Tibial nerve (tissue), 4 donors: ENCODE data around the gene NFIB. TPM values are rescaled to one million over a fixed set of nuclear protein-coding genes. Genes with fewer than 3 reads are reported as not detected.

Source experiments
- DNase-seq, 2 donors: peaks; one replicate each; pipeline ENCODE4 v3.0.0-alpha.2; 2019; ENCODE audit warnings: low spot score in 2 of 2
- H3K27ac ChIP-seq, 4 donors: fragments of 200-600 bp; sonication (generic) in 3 of 4; one replicate each; pipeline ENCODE4 v1.5.1; 2017 to 2019; ENCODE audit warnings: mild to moderate bottlenecking in 1 of 4
- H3K27me3 ChIP-seq, 2 donors: fragments of 200-600 bp; sonication (generic) in 1 of 2; one replicate each; pipeline versions ENCODE4 v1.5.1 to v1.6.0; 2017 to 2019
- H3K36me3 ChIP-seq, 3 donors: fragments of 200-600 bp; sonication (generic); one replicate each; pipeline ENCODE4 v1.5.1; 2018 to 2019
- H3K4me1 ChIP-seq, 4 donors: fragments of 200-600 bp; sonication (generic) in 3 of 4; one replicate each; pipeline ENCODE4 v1.5.1; 2017 to 2019
- H3K4me3 ChIP-seq, 4 donors: fragments of 200-600 bp; sonication (generic) in 3 of 4; one replicate each; pipeline ENCODE4 v1.5.1; 2017 to 2019; ENCODE audit warnings: mild to moderate bottlenecking in 1 of 4, moderate library complexity in 1 of 4
- H3K9me3 ChIP-seq, 4 donors: fragments of 200-600 bp; sonication (generic) in 3 of 4; one replicate each; pipeline ENCODE4 v1.5.1; 2017 to 2019
- CTCF ChIP-seq, 5 experiments: fragments of 200-600 bp in 3 of 5; fragments of 450-650 bp in 2 of 5; sonication (generic) in 3 of 5; IDR thresholded peaks; one replicate each; pipeline ENCODE4 v1.5.1; 2016 to 2019; ENCODE audit warnings: antibody characterized with exemption in 5 of 5, mild to moderate bottlenecking in 3 of 5, moderate library complexity in 2 of 5
- EP300 ChIP-seq, 2 donors: sonication (generic); formaldehyde crosslinking; IDR thresholded peaks; one replicate each; pipeline ENCODE4 v1.6.1; 2017; ENCODE audit warnings: antibody characterized with exemption in 2 of 2, mild to moderate bottlenecking in 1 of 2
- POLR2A ChIP-seq, 2 donors: fragments of 450-650 bp; IDR thresholded peaks; one replicate each; pipeline ENCODE4 v1.6.1; 2017; ENCODE audit warnings: antibody characterized with exemption in 2 of 2, mild to moderate bottlenecking in 2 of 2, moderate library complexity in 2 of 2
- WGBS, 2 donors: methylation state at CpG; one replicate each; pipeline ENCODE4 v1.1.5; 2018; 5-methylcytosine and 5-hydroxymethylcytosine counted together
- total RNA-seq, 4 donors: library from RNA; depleted of rRNA; stranded (reverse); fragments of >200 nt; gene quantifications; one replicate each; pipeline ENCODE4 v1.1.0, GENCODE V29; 2016

The NFIB gene
- total RNA-seq, 4 donors from 2014 or later = 52.1 to 125 (median 78.1) TPM

- TF ChIP-seq CTCF (IDR thresholded peaks at IDR 0.05) = no peak
- no peak for TF ChIP-seq POLR2A (IDR thresholded peaks at IDR 0.05)
- no peak for TF ChIP-seq EP300 (IDR thresholded peaks at IDR 0.05)
- no peaks in the 10 kb centered on the region for H3K9me3 ChIP-seq
- H3K4me3 ChIP-seq = no peak overlapping the region
- peaks cover 0 to 93% (median 10%) of the 10 kb centered on the region in 4 donors for H3K4me1 ChIP-seq
- no peaks in the 10 kb centered on the region for H3K36me3 ChIP-seq
- no peak for DNase-seq
- 94 to 96% methylated on average over 3 of the region's 3 CpGs for WGBS, 2 donors
- H3K27ac ChIP-seq = no peak overlapping the region
- no peaks in the 10 kb centered on the region for H3K27me3 ChIP-seq
Measured at GRCh38 chr9:14279671-14280070, 34.3 kb downstream of the NFIB start.

DNA sequence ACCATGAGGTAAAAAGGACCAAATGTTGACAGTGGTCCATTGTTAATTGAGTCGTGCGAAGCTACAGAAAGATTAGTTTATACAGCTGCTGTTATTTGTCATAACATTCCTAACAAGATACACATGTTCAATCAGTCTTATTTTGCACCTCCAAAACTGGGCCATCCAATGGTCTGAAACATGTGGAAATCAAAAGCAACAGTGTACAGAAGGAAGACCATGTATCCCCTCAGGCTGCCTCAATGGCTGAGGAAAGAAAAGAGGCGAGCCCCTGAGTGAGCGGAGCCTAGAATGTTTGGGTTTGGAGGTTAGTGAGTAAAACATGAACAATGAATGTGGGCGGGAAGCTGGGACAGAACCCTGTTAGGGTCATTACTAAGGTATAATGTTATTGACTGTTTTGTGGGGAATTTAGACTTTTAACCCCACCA is 35.6 kb downstream of the NFIB start:
- Histone ChIP-seq H3K27me3 (no peaks in the 10 kb centered on the region), H3K9me3 (no peaks in the 10 kb centered on the region), H3K4me1 (peaks cover 0 to 96% (median 13%) of the 10 kb centered on the region in 4 donors), H3K4me3 (no peak overlapping the region), H3K36me3 (no peaks in the 10 kb centered on the region), H3K27ac (peak overlapping the region in 2 of 4 donors; percentile 34 to 52)
- 48 to 49% methylated on average over 5 of the region's 5 CpGs for whole genome bisulfite sequencing, 2 donors
- no peak for DNase-seq
- no peak for TF ChIP-seq POLR2A (IDR thresholded peaks at IDR 0.05)
- no peak for TF ChIP-seq CTCF (IDR thresholded peaks at IDR 0.05)
- no peak for TF ChIP-seq EP300 (IDR thresholded peaks at IDR 0.05)

- Histone ChIP-seq H3K4me1 (peaks cover 0 to 96% (median 15%) of the 10 kb centered on the region in 4 donors), H3K36me3 (no peaks in the 10 kb centered on the region), H3K4me3 (no peak overlapping the region), H3K27ac (peak overlapping the region in 2 of 4 donors; percentile 34 to 52), H3K27me3 (no peaks in the 10 kb centered on the region), H3K9me3 (no peaks in the 10 kb centered on the region)
- TF ChIP-seq EP300 (IDR thresholded peaks at IDR 0.05) (no peak), CTCF (IDR thresholded peaks at IDR 0.05) (no peak), POLR2A (IDR thresholded peaks at IDR 0.05) (no peak)
- 46 to 68% methylated on average over 3 of the region's 3 CpGs for WGBS, 2 donors
- DNase-seq = no peak
Measured at GRCh38 chr9:14277761-14278160, 36.2 kb downstream of the NFIB start.

GRCh38 chr9:14277244-14277643 is 36.7 kb downstream of the NFIB start:
- H3K4me3 ChIP-seq = no peak overlapping the region
- WGBS, 2 donors = 14 to 16% methylated on average over 8 of the region's 8 CpGs

GRCh38 chr9:14275331-14275730 is 38.6 kb downstream of the NFIB start:
- H3K36me3 ChIP-seq = no peaks in the 10 kb centered on the region
- DNase-seq = no peak
- 86% methylated on average over 5 of the region's 5 CpGs for WGBS, 2 donors
- H3K4me1 ChIP-seq = peaks cover 0 to 98% (median 21%) of the 10 kb centered on the region in 4 donors
- no peaks in the 10 kb centered on the region for H3K9me3 ChIP-seq
- no peaks in the 10 kb centered on the region for H3K27me3 ChIP-seq
- H3K27ac ChIP-seq = peak overlapping the region in 1 of 4 donors; percentile 11
- no peak overlapping the region for H3K4me3 ChIP-seq
- no peak for TF ChIP-seq POLR2A (IDR thresholded peaks at IDR 0.05)
- no peak for TF ChIP-seq EP300 (IDR thresholded peaks at IDR 0.05)
- no peak for TF ChIP-seq CTCF (IDR thresholded peaks at IDR 0.05)

More at GRCh38 chr9:14277244-14277643, 36.7 kb downstream of the NFIB start:
- no peaks in the 10 kb centered on the region for H3K27me3 ChIP-seq
- TF ChIP-seq EP300 (IDR thresholded peaks at IDR 0.05) (peak in 1 of 2 donors; percentile 55), CTCF (IDR thresholded peaks at IDR 0.05) (no peak), POLR2A (IDR thresholded peaks at IDR 0.05) (no peak)
- H3K27ac ChIP-seq = peak overlapping the region in 2 of 4 donors; percentile 34 to 52
- no peak for DNase-seq
- no peaks in the 10 kb centered on the region for H3K36me3 ChIP-seq
- no peaks in the 10 kb centered on the region for H3K9me3 ChIP-seq
- peaks cover 0 to 96% (median 17%) of the 10 kb centered on the region in 4 donors for H3K4me1 ChIP-seq
